ENCODE data around the gene SPTLC2. TPM values are rescaled to one million over a fixed set of nuclear protein-coding genes. Genes with fewer than 3 reads are reported as not detected.
A peak's percentile ranks its signal among the peaks of the same experiment; 100 is the strongest.
"Not testable (repeated sequence)": the region's sequence is repeated elsewhere in the genome, so short reads cannot be mapped to it uniquely, and the experiment has no call there.

Gene SPTLC2, protein sequence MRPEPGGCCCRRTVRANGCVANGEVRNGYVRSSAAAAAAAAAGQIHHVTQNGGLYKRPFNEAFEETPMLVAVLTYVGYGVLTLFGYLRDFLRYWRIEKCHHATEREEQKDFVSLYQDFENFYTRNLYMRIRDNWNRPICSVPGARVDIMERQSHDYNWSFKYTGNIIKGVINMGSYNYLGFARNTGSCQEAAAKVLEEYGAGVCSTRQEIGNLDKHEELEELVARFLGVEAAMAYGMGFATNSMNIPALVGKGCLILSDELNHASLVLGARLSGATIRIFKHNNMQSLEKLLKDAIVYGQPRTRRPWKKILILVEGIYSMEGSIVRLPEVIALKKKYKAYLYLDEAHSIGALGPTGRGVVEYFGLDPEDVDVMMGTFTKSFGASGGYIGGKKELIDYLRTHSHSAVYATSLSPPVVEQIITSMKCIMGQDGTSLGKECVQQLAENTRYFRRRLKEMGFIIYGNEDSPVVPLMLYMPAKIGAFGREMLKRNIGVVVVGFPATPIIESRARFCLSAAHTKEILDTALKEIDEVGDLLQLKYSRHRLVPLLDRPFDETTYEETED
- total RNA-seq = 10 to 100 TPM; 22.6 to 25.3 TPM

DNA sequence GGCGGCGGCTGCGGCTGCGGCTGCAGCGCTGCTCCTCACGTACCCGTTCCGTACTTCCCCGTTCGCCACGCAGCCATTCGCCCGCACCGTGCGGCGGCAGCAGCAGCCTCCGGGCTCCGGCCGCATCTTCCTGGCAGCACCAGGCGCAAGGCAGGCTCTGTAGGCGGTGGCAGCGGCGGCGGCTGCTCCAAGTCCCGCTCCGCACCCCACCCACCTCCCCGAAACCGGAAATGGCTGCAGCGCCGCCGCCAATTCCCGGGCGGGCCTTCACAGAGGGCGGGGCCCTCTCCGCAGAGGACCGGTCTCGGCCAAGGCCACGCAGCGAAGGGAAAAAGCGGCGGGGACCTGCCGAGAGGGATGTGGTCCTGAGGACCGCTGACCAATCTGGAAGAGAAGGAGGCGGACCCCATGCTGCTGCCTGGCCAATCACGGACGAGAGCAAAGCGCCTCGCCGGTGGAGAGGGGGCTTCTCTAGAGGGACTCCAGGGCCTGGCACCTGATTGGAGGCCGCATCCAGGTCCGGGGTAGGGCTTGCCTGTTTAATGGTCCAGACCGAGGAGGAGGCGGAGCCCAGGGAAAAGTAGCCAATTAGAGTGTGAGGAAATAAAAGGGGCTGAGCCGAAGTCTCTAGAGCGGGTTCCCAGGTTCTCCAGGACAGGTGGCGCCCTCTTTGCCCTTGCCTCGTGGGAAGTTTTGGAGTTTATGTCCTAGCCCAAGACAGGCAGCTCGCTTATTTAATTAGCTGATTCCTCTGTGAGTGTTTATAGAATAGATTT is at the start of gene SPTLC2:
TSS of gene SPTLC2 (minus strand) at position 184 of the 776 bp plus-strand sequence. CDS start at position 126, 58 bp downstream.
- H3K27ac ChIP-seq = peak within 1 kb of the TSS; percentile 66 to 70
- H3K9me3 ChIP-seq = no peaks in the 10 kb centered on the region
- TF ChIP-seq, protein P1, sequence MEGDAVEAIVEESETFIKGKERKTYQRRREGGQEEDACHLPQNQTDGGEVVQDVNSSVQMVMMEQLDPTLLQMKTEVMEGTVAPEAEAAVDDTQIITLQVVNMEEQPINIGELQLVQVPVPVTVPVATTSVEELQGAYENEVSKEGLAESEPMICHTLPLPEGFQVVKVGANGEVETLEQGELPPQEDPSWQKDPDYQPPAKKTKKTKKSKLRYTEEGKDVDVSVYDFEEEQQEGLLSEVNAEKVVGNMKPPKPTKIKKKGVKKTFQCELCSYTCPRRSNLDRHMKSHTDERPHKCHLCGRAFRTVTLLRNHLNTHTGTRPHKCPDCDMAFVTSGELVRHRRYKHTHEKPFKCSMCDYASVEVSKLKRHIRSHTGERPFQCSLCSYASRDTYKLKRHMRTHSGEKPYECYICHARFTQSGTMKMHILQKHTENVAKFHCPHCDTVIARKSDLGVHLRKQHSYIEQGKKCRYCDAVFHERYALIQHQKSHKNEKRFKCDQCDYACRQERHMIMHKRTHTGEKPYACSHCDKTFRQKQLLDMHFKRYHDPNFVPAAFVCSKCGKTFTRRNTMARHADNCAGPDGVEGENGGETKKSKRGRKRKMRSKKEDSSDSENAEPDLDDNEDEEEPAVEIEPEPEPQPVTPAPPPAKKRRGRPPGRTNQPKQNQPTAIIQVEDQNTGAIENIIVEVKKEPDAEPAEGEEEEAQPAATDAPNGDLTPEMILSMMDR (IDR thresholded peaks at IDR 0.05) = no peak
- H3K36me3 ChIP-seq = no peaks in the 10 kb centered on the region
- peak within 1 kb of the TSS; percentile 80 for H3K4me3 ChIP-seq
- DNase-seq (ENCODE audit: low spot score) (peak; percentile 98), ATAC-seq (ENCODE audit: insufficient number of reproducible peaks, low FRiP score, low read depth) (peak; percentile 99)
- H3K4me1 ChIP-seq (ENCODE audit: control insufficient read depth in 1 of 2, low read depth in 2 of 2) = peaks cover 2 to 15% of the 10 kb centered on the region in 2 donors
- no peaks in the 10 kb centered on the region for H3K27me3 ChIP-seq (replicated peaks; ENCODE audit: insufficient read depth)

DNA sequence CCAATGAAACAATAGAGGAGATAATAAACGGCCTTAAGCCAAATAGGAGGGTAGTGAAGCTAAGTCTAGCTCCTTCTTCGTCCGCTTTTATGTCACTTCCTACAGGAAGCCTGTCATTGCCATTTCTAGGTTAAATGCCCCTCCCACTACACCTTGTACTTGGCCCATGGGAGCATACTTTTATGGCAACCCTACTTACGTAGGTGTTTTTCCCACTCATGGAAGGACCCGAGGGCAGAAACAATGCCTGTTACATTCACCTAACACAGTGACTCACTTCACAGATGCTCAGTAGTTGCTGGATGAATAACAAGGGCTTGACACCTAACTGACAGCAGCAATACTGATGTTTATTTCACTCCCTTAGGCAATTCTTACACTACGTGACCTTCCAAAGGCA is 46.9 kb upstream of the SPTLC2 start:
- H3K4me1 ChIP-seq (ENCODE audit: control insufficient read depth in 1 of 2, low read depth in 2 of 2) = no peaks in the 10 kb centered on the region
- no peak overlapping the region for H3K27ac ChIP-seq
- H3K36me3 ChIP-seq = no peaks in the 10 kb centered on the region
- no peak for DNase-seq (ENCODE audit: low spot score)
- no peak for ATAC-seq (ENCODE audit: insufficient number of reproducible peaks, low FRiP score, low read depth)
- H3K4me3 ChIP-seq = no peak overlapping the region
- no peaks in the 10 kb centered on the region for H3K9me3 ChIP-seq
- TF ChIP-seq, protein P1 (IDR thresholded peaks at IDR 0.05) = no peak
- H3K27me3 ChIP-seq (replicated peaks; ENCODE audit: insufficient read depth) = no peaks in the 10 kb centered on the region

DNA sequence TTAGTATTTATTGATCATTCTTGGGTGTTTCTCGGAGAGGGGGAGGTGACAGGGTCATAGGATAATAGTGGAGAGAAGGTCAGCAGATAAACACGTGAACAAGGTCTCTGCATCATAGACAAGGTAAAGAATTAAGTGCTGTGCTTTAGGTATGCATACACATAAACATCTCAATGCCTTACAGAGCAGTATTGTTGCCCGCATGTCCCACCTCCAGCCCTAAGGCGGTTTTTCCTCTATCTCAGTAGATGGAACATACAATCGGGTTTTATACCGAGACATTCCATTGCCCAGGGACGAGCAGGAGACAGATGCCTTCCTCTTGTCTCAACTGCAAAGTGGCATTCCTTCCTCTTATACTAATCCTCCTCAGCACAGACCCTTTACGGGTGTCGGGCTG is 45.1 kb upstream of the SPTLC2 start:
- H3K27ac ChIP-seq; H3K36me3 ChIP-seq; DNase-seq (ENCODE audit: low spot score); ATAC-seq (ENCODE audit: insufficient number of reproducible peaks, low FRiP score, low read depth); H3K27me3 ChIP-seq (replicated peaks; ENCODE audit: insufficient read depth); H3K9me3 ChIP-seq; H3K4me3 ChIP-seq; H3K4me1 ChIP-seq (ENCODE audit: control insufficient read depth in 1 of 2, low read depth in 2 of 2): not testable (repeated sequence)

DNA sequence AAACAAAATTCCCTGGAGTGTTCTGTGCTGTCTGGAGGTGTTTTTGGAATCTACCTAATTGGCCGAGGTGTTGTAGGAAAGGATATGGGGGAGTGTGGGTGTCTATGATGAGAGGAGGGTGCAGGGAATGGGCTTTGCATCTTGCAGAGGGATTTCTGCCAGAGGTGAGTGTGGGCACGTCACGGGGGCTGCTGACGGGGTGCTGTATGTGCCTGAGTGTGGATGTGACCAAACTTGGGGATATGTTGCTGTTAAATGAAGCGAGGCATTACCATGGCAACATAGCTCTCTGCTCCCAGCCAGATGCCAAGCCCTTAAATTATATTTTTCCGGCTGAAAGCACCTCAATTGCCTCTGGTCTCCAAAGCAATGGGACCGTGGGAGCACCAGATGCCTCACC is 44.3 kb upstream of the SPTLC2 start:
- H3K4me1 ChIP-seq (ENCODE audit: control insufficient read depth in 1 of 2, low read depth in 2 of 2) = no peaks in the 10 kb centered on the region
- ATAC-seq (ENCODE audit: insufficient number of reproducible peaks, low FRiP score, low read depth) (no peak), DNase-seq (ENCODE audit: low spot score) (no peak)
- H3K36me3 ChIP-seq = no peaks in the 10 kb centered on the region
- no peaks in the 10 kb centered on the region for H3K27me3 ChIP-seq (replicated peaks; ENCODE audit: insufficient read depth)
- H3K9me3 ChIP-seq = no peaks in the 10 kb centered on the region
- TF ChIP-seq, protein P1 (IDR thresholded peaks at IDR 0.05) = no peak
- H3K27ac ChIP-seq = no peak overlapping the region
- no peak overlapping the region for H3K4me3 ChIP-seq

DNA sequence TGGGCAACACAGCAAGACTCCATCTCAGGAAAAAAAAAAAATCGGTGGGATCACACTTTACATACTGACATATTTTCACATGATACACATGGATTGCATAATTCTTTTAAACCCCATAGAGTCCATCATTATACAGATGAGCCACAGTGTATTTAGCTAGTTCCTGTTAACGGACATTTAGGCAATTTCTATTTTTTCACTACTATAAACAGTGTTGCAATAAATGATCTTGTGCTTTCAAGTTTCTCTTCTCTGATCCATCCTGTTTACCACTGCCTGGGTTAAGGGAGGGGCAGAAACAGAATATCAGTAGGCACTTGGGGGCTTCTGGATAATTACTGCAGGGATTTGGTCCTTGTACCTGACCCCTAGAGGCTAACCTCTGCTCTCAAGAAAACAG is 43.4 kb upstream of the SPTLC2 start:
- Histone ChIP-seq H3K27me3 (replicated peaks; ENCODE audit: insufficient read depth) (no peaks in the 10 kb centered on the region), H3K27ac (no peak overlapping the region), H3K36me3 (no peaks in the 10 kb centered on the region), H3K4me1 (ENCODE audit: control insufficient read depth in 1 of 2, low read depth in 2 of 2) (no peaks in the 10 kb centered on the region), H3K4me3 (no peak overlapping the region), H3K9me3 (no peaks in the 10 kb centered on the region)
- ATAC-seq (ENCODE audit: insufficient number of reproducible peaks, low FRiP score, low read depth) (no peak), DNase-seq (ENCODE audit: low spot score) (no peak)
- TF ChIP-seq, protein P1 (IDR thresholded peaks at IDR 0.05) = no peak
